ENCODE results near the gene ANKS1B. TPM values are rescaled to one million over a fixed set of nuclear protein-coding genes. Genes with fewer than 3 reads are reported as not detected.

The ANKS1B gene
- total and polyA plus RNA-seq, 2 experiments from 2014 or later = 1.8 to 1.9 TPM

- H3K27me3 ChIP-seq = peaks cover 83% of the 10 kb centered on the region
- no peaks in the 10 kb centered on the region for H3K36me3 ChIP-seq
- no peak overlapping the region for H3K27ac ChIP-seq
- TF ChIP-seq, protein P1, sequence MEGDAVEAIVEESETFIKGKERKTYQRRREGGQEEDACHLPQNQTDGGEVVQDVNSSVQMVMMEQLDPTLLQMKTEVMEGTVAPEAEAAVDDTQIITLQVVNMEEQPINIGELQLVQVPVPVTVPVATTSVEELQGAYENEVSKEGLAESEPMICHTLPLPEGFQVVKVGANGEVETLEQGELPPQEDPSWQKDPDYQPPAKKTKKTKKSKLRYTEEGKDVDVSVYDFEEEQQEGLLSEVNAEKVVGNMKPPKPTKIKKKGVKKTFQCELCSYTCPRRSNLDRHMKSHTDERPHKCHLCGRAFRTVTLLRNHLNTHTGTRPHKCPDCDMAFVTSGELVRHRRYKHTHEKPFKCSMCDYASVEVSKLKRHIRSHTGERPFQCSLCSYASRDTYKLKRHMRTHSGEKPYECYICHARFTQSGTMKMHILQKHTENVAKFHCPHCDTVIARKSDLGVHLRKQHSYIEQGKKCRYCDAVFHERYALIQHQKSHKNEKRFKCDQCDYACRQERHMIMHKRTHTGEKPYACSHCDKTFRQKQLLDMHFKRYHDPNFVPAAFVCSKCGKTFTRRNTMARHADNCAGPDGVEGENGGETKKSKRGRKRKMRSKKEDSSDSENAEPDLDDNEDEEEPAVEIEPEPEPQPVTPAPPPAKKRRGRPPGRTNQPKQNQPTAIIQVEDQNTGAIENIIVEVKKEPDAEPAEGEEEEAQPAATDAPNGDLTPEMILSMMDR (IDR thresholded peaks at IDR 0.05; ENCODE audit: low read depth, low read length) = no peak
- DNase-seq (ENCODE audit: low read depth in 1 of 2, low spot score in 1 of 2) = no peak
- no peaks in the 10 kb centered on the region for H3K9me3 ChIP-seq (ENCODE audit: low read depth)
- no peak overlapping the region for H3K4me3 ChIP-seq
- peaks cover 12% of the 10 kb centered on the region for H3K4me1 ChIP-seq (ENCODE audit: low read depth)
These were observed 1091.5 kb downstream of the ANKS1B start for GRCh38 chr12:98893126-98893674.

DNA sequence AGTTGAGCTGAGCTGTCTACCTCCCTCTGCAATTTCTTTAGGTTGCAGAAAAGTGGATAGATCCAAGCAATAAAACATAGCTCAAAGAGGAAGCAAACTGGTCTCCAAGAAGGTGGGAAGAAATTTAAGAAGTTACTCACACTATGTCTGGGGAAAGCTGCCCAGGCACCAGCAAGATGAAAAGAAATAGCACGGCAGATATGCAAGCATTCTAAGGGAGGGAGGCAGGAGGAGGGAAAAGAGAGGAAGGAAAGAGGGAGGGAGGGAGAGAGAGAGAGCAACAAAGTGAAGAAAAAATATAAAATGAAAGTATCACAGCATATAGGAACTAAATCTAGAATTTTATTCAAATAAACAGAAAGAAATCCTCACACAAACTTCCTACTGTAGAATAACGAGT lies 1099.0 kb downstream of the ANKS1B start:
- Histone ChIP-seq H3K27me3 (peaks cover 22% of the 10 kb centered on the region), H3K27ac (no peak overlapping the region), H3K36me3 (no peaks in the 10 kb centered on the region), H3K4me3 (no peak overlapping the region), H3K9me3 (ENCODE audit: low read depth) (no peaks in the 10 kb centered on the region), H3K4me1 (ENCODE audit: low read depth) (no peaks in the 10 kb centered on the region)
- TF ChIP-seq, protein P1 (IDR thresholded peaks at IDR 0.05; ENCODE audit: low read depth, low read length) = no peak
- DNase-seq (ENCODE audit: low read depth in 1 of 2, low spot score in 1 of 2) = no peak

DNA sequence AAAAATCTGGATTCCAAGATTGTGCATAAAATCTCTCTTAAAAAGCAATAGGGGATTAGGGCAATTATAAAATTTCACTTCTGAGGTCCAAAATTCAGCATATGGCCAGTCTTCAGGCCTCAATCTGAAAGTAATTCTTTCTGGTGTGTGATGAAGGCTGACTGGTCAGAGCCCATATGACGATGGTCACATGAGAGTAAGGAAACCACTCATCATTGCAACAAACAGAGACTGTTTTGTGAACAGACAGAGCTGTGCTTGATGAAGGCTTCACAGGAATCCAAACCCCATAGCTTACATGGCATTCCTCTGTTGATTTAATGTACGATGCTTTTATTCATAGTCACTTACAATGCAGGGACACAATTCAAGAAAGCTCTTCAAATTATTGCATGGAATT lies 1101.5 kb downstream of the ANKS1B start:
- no peak for DNase-seq (ENCODE audit: low read depth in 1 of 2, low spot score in 1 of 2)
- H3K36me3 ChIP-seq = no peaks in the 10 kb centered on the region
- peaks cover 2% of the 10 kb centered on the region for H3K27me3 ChIP-seq
- H3K9me3 ChIP-seq (ENCODE audit: low read depth) = no peaks in the 10 kb centered on the region
- H3K4me1 ChIP-seq (ENCODE audit: low read depth) = no peaks in the 10 kb centered on the region
- no peak overlapping the region for H3K4me3 ChIP-seq
- no peak overlapping the region for H3K27ac ChIP-seq
- TF ChIP-seq, protein P1 (IDR thresholded peaks at IDR 0.05; ENCODE audit: low read depth, low read length) = no peak

- DNase-seq (ENCODE audit: low read depth in 1 of 2, low spot score in 1 of 2) = no peak
- no peak overlapping the region for H3K4me3 ChIP-seq
- TF ChIP-seq, protein P1 (IDR thresholded peaks at IDR 0.05; ENCODE audit: low read depth, low read length) = no peak
- no peaks in the 10 kb centered on the region for H3K9me3 ChIP-seq (ENCODE audit: low read depth)
- H3K27ac ChIP-seq = no peak overlapping the region
- H3K36me3 ChIP-seq = no peaks in the 10 kb centered on the region
- H3K27me3 ChIP-seq = no peaks in the 10 kb centered on the region
- no peaks in the 10 kb centered on the region for H3K4me1 ChIP-seq (ENCODE audit: low read depth)
These were observed 1102.2 kb downstream of the ANKS1B start for GRCh38 chr12:98882526-98882925.

DNA sequence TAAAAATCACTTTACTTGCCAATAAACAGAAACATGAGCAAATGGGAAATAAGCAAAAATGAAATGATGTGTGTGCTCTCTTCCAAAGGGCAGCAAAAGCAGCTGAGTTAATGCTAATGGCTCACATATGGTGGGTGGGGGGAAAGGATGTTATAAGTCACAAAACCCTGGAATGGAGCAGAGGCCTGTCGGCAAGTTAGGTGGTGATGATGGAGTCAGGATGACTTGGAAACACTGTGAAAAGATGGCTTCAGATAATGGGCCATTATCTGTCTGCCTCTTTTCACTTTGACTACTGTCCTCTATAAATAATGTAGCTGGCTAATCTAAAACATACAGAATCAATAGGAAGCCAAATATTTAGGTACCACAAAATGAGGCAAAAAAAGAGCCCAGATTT lies 1111.0 kb downstream of the ANKS1B start:
- Histone ChIP-seq H3K9me3 (ENCODE audit: low read depth) (no peaks in the 10 kb centered on the region), H3K4me1 (ENCODE audit: low read depth) (no peaks in the 10 kb centered on the region), H3K27me3 (no peaks in the 10 kb centered on the region), H3K36me3 (no peaks in the 10 kb centered on the region), H3K4me3 (no peak overlapping the region), H3K27ac (no peak overlapping the region)
- no peak for DNase-seq (ENCODE audit: low read depth in 1 of 2, low spot score in 1 of 2)
- TF ChIP-seq, protein P1 (IDR thresholded peaks at IDR 0.05; ENCODE audit: low read depth, low read length) = no peak
